GF-D8 (cell line): Measurements from ENCODE around the gene HOXD3.

Source experiments
- DNase-seq: peaks from one replicate; lab custom pipeline; 2025; lab: John Stamatoyannopoulos, UW

HOXD3 gene

DNA sequence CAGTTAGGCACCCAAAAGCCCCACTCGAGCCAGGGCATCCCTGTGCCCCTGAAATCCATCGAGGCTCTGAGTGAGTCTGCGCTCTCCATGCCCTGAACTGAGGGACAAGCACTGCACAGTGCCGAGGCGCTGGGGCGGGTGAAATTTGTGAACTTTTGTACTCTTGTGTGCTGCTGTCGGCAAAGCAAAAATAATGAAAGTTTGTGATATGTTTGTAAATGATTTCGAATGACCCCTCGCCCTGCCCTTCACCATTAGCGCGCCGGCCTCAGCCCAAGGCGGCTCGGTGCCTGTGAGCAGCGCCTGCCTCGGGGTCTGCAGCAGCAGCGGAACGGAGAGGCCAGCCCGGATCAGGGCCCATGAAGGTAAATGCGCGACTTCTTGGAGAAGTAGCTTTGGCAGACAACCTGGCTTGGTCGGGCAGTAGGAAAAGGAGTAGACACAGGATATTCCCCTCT, 7.6 kb upstream of the HOXD3 start:
- DNase-seq, result no peak

DNA sequence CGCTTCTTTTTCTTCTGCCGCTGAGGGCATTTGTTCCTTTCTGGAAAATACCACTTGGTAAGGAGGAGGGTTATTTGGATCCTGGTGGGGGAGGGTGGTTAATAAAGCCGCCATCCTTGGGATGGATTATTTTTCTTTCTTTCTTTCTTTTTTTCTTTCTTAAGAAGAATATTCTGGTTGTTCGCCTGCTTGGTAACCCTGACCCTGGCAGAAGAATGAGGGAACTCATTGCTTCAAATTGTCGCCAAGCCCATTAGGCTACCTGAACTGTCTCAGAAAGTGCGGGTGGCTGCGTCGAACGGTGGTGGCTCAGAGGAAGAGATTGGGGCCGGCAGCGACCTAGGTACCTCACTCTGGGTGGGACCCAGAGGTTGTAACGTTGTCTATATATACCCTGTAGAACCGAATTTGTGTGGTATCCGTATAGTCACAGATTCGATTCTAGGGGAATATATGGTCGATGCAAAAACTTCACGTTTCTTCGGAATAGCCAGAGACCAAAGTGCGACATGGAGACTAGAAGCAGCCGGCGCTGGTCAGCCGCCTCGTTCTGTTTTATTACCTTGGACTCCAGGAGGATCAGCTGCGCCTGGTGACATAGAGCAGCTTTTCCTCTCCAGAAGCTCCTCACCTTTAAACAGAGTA, 7.0 kb upstream of the HOXD3 start:
- no peak for DNase-seq

DNA sequence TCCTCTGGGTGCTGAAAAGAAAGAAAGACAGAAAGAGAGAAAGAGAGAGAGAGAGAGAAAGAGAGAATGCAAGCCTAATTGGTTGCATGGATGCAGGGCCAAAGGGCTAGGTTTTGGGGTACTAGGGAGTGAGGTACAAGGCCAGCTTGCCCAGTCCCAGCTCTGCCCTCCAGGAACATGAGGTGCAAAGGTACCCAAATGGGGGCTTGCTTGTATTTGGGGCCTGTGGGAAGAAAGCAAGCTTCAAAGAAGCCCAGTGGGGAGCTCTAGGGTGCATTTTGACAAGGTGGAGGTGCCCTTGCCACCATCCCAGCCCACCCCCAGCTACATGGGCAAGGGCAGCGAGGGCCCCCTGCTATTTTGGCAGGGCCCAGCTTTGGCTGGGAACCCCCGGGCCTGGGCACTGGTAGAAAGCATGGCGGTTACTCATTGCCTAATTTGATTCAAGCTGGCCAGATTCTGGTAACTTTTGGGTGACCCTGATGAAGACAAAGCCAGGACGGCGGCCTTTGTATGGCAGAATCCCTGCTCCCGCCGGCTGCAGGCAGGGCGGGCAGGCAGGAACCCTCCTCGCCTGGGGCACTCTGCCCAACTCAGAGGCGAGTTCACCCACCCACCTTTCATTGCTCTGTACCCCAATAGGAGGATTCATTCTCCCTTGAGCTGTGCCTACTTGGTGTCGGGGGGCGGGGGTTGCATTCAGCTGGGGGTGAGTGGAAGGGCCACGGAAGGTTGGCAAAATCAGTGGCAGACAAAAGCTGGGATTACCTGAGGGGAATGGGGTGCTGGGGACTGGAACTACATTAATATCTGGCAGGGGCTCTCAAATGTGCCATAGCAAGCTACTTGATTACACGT, 6.3 kb upstream of the HOXD3 start:
- no peak for DNase-seq

DNA sequence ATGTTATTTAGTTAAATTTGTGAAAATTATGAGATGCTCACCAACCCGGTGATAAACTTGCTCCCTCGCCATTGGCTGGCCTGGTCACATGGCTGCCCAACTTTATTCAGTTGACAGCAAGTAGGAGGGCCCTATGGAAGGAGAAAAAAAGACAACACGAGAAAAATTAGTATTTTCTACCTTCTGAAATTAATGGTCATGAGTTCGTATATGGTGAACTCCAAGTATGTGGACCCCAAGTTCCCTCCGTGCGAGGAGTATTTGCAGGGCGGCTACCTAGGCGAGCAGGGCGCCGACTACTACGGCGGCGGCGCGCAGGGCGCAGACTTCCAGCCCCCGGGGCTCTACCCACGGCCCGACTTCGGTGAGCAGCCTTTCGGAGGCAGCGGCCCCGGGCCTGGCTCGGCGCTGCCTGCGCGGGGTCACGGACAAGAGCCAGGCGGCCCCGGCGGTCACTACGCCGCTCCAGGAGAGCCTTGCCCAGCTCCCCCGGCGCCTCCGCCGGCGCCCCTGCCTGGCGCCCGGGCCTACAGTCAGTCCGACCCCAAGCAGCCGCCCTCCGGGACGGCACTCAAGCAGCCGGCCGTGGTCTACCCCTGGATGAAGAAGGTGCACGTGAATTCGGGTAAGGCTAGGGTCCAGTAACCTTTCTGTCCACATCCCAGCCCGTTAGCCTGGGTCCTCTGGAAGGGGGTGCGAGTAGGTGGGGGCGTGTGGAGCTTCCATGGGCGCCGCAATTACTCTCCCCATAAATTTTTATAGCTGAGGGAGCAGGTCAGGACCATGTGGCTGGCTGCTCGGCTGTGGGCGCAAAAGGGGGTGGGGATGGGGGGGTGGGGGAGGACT, 5.4 kb upstream of the HOXD3 start, which contains the start of gene HOXD4:
Gene HOXD4, plus strand, starts transcription at position 109 of the 846 bp plus-strand sequence. Its CDS starts 84 bp downstream, at position 193.
- no peak for DNase-seq

DNA sequence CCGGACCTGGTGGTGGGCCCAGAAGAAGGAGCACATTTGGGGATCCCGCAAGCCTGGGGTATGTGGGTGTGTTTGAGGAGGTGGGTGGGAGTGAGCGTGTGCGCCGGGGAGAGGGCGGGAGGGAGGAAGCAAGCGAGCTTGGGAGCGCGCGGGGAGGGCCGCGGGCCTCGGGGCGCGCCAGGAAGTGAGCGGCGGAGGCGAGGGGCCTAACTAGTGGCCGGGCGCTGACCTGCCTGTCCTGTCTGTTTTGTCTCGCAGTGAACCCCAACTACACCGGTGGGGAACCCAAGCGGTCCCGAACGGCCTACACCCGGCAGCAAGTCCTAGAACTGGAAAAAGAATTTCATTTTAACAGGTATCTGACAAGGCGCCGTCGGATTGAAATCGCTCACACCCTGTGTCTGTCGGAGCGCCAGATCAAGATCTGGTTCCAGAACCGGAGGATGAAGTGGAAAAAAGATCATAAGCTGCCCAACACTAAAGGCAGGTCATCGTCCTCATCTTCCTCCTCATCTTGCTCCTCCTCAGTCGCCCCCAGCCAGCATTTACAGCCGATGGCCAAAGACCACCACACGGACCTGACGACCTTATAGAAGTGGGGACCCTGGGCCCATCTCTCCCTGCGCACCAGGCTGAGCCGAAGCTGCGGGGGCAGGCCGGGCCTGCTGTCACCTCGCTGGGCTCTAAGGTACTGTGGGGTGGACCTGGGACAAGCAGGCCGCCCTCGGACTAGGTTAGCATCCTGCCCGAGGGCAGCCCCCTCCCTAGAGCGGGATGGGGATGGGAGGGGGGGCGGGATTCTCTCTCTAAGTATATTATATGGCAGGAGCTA, 4.5 kb upstream of the HOXD3 start:
- DNase-seq, result no peak

DNA sequence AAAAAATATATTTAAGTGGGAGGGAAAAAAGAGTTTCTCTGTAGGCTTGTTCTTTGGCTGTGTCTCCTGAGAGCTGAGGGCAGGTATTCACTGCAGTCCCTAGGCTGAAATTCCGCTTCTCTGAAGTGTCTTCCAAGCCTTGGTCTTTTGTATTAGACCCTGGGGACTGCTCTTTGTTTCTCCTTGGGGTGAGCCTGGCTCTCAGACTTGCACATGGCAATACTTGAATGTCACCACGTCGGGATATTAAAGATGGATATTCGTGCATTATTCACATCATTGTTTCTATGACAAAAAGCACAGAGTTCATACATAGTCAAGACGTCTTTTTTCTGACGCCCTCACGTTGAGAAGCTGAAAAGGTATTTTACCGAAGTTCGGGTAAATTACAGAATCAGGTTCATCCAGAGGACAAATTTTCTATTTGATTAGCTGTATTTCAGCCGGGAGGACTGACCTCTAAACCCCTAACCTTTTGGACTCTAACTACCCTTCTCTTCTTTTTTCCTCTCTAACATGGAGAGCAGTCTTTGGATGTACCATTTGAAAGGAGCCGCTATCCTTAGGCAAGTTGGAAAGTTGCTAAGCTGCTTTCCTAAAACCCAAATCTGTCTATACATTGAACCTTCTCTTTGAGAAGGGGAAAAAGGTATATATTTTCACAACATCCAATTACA, 2.4 kb upstream of the HOXD3 start:
- DNase-seq, result no peak

DNA sequence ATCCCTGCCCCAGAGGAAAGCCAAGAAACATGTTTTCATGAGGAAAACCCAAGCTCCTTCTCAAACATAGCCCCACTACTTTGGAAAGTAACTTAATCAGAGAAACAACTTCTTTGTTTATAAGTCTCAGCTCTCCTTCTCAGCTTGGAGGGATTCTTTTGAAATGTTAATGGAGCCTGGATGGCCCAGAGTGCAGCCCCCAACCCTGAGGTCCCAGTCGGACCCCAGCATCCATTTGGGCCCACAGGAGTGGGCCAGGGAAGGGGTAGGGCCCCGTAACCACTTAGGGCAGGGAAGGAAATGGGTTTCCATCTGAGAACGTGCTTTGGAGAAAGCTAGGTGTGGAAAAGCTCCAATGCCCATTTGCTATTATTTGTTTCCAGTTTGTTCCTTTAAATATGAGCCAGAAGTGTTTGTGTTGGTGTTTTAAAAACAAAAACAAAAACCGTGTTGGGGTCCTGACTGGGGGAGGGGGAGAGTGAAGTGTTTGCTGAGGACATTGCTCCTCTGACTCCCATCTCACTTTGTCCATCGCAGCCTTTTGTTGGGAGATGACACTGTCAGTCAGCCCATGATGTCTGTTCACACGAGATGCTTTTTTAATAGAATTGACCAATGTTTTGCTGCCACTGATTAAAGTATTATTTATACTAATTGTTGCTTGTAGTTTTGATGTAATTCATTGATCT, 1.6 kb upstream of the HOXD3 start:
- DNase-seq, result no peak

DNA sequence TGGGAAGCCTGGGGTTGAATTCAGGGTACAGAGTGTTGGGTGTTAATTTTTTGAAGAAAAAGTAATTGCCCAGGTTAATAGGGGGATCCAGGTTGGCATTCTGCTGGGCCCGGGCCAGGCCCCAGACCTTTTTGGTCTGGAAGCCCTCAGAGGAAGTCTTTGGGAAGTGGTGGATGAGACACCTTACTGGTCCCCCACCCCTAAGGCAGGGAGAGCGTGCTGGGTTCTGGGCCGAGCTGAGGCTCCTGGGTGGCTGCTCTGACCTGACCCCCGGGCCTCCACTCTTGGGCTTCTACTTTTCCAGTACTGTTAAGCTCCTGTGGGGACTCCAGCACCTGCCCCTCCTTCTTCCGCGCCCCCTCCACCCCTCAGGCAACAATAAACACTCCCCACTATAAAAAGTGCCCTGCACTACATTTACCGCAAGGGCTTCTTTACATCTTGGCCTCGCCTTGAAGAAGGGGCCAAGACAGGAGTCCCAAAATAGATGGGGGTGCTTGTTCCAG, 753 bp upstream of the HOXD3 start:
- DNase-seq, result no peak

DNA sequence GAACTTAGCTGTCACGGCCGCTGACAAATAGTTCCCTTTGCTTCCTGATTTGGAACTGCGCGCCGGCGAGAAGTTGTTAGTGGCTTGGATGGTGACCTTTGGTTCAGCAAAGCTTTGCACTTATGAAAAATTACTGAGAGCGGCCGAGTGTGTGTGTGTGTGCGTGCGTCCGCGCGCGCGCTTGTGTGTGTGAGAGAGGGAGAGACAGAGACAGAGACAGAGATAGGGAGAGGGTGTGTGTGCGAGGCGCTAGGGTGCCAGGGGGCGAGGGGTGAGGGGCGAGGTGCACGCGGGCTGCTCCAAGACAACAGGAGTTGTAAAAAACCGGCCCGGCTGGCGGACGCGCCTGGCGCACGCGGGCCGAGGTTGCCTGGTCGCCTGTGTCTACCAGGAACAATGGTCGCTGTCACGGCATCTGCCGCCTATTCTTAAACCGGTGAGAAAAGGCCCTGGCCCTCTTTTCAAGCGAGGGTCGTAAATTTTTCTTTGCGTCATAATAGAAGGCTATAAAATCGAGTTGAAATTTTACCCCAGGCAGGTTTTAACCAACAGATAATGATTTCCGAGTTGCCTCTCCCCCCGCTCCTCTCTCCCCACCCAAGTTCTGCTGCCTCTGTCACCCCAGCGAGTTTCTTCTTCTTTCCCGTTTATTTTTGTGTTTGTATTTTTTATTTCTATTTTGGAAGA, 535 bp downstream of the HOXD3 start:
- no peak for DNase-seq

DNA sequence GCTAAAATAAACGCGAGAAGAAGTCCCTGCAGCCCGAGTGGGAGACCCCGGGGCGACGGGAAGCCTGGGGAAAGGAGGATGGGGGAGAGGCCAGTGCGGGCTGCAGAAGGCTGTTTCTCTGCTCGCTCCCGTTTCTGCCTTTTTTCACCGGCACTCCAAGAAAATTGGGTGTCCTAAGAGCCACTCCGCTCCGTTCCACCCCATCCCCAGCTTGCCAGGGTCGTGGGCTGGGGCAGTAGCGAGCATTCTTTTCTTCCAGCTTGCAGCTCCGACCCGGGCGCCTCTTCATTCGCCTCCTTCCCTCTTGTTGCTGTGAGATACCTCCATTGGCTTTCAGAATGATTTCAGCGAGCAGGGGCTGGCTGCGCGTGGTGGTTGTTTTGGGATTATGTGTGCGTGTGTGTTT, 1.1 kb downstream of the HOXD3 start:
- DNase-seq, result no peak

DNA sequence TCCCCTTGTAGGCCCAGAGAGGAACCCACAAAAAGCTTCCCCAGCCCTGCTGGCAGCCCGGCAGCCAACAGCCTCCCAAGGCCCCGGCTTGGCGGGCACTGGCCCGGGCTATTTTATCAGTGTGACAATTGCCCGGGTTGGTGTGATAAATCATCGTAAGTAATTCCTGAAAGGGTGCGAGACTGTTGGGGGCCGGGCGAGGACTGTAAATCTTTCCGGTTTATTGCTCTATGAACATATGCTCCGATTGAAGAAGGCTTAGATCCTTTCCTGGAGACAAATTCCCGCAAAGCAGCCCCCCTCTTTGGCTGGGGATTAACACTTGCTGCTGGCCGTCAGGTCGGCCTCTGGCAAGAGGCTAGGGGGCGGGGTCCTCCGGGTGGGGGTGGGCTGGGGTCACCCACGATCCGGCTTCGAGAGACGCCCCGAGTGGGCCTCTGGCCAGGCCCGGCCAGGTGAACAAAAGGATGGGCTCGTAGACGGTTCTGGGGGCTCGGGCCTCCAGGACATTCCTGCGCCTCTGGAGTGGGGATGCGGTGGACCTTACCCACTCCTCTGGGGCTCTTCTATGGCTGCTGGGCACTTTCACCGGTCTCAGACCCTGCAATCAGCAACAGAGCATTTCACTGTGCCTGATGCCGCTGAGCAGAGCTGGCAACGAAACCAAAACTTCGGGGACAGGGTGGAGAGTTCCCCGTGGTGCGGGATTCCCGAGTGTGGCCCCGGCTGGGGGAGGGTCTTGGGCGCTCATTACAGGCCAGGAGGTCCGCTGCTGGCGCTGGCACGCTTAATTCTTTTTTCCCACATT, 2.0 kb downstream of the HOXD3 start:
- no peak for DNase-seq

DNA sequence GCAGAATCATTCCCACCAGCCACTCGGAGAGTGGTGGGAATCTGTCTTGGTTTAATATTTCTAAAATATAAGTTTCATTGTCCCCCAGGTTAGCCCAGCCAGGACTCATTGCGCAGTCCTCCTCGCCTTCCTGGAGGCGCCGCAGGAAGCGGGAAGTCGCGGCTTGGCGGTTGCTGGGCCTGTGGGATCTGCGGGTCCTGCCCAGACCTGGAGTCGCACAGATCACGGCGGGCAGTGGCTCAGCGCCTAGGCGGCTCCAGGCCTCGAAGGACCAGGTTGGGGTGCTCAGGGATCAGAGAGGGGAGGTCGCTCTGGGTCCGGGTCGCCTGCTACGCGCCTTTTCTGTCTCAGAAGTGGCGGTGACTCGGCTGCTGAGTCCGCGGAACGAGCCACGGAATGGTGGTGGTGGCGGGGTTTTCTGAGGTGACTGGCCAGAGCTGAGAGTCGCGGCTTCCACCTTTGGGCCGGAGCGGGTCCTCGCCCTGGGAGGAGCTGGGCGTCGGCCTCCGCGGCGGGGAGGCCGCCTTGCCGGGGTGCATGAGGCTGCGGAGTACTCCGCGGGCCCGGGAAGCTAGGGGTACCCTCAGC, 2.6 kb downstream of the HOXD3 start:
- no peak for DNase-seq

DNA sequence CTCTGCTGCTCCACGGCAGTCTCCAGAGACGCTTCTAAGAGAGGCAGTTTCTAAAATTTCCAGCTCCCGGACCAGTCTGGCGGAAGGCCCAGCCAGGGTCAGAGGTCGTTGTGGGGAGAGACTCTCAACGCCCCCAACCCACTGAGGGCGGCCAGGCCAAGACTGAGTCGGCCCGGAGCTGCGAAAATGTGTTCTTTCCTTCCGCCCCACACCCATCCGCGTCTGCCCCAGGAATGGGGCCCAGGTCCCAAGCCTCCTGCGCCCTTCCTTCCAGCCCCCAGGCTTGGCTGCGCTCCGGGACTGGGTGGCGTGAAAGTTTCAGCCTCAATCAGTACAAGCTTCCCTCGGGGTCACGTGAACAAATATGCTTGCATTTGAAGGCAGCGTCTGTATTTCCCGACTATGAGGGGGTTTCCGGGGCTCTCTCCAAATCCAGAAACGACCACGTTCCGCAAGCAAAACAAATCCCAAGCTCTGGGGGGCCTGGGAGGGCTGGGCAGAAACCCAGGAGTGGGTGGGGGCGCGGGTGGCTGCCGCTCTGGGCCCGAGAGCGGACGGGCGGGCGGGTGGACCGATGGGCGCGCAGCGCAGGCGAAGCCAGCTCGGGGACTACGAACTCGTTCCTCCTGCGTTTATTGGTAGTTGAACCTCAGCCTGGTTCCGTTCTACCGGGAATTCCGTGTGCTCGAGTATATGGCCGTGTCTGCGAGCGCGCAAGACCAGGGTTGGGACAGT, 3.3 kb downstream of the HOXD3 start:
- DNase-seq, result no peak

DNA sequence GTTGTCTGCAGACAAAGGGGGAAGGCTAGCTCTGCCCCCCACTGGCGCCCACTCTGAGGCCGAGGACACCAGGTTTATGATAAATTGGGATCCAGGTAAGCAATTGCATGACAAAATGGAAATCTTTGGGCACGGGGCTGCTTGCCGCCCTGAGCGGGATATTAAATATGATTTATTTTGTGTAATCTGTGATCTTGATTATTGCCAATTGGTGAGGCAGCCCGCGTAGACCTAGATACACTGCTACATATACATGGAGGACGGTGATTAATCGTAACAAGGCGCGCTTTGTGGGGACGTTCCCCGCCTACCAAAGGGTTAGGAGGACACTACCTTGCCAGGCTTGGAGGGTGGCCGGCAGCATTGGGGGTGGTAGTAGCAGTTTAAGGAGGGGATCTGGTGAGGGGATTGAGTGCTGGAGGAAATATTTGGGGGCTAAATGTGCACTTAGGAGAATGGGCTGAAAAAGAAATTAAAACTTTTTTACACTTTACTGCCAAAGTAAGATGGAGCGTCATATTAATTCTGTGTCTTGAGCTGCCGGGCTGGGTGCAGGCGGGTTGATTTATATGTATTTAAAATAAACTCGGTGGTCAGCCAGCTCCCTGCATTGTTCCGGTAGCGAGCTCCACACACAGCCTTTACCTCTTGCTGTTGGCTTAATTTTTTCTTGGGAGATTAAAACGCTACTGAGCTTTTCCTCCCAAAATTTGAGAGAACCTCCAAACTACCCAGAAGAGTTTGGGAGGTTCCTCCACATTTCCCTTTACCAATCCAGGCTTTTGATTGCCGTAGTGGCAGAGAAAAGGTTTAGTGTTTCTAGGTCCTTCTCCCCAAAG, 4.1 kb downstream of the HOXD3 start:
- DNase-seq, result no peak

DNA sequence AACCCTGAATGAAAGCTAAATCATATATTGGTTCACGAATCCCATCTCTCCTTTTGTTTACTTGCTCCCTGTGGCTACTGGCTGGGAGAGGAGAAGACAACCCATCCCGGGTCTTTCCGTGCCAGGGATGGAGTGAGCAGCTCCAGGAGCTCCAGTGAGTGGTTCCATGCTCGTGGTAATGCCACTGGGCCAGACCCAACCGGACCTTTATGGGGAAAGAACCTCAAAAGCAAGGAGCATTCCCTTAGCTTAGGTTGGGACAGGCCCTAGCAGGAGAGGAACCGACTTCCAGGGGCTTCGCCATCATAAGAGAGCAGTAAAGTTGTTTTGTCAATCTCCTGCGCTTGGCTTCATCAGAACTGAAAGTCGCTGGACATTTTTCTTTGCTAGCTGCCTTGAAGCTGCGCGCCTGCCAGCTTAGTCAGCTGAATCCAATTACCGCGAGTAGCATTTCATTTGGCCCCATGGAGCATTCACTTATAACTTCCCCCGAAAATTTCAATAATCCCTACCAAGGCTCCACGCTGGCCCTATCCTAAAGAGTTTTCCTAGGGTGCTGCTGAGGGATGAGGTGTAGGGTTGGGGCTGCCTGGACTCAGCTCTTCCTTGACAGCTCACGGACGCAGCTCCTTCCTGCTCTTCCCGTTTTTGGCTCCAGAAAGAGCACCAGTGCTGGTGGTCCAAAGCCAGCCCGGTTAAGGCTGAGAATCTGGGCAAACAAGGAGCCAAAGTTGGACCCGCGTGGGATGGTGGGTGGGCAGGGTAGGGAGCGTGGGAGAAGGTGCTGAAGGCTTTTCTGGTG, 4.9 kb downstream of the HOXD3 start:
- no peak for DNase-seq
